ENCODE data around the gene RPEL1. TPM values are rescaled to one million over a fixed set of nuclear protein-coding genes. Genes with fewer than 3 reads are reported as not detected.
"Not testable (repeated sequence)": the region's sequence is repeated elsewhere in the genome, so short reads cannot be mapped to it uniquely, and the experiment has no call there.

Gene RPEL1
- total RNA-seq, 1 donor from 2014 or later = not detected

DNA sequence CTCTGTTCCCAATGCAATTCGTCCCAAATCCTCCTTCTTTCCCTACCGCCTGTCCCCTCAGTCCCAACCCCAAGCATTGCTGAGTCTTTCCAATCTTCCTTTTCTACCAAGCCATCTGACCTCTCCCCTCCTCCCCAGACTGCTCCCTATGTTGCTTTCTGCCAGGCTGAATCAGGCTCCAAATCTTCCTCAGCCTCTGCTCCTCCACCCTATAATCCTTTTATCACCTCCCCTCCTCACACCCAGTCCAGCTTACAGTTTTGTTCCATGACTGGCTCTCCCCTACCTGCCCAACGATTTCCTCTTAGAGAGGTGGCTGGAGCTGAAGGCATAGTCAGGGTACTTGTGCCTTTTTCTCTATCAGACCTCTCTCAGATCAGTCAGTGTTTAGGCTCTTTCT, 39.0 kb upstream of the RPEL1 start:
- H3K36me3 ChIP-seq (ENCODE audit: control insufficient read depth in 3 of 3, insufficient read depth in 3 of 3, low read length in 3 of 3); H3K27me3 ChIP-seq (ENCODE audit: control insufficient read depth in 3 of 3, insufficient read depth in 3 of 3, low read length in 3 of 3); H3K9ac ChIP-seq (ENCODE audit: low read depth in 1 of 3, low read length in 3 of 3); H3K4me3 ChIP-seq (ENCODE audit: low read length in 3 of 3); H3K9me3 ChIP-seq (ENCODE audit: control insufficient read depth in 3 of 3, low read length in 3 of 3); H3K4me1 ChIP-seq (ENCODE audit: control insufficient read depth in 3 of 3, insufficient read depth in 3 of 3, low read length in 3 of 3); H3K27ac ChIP-seq (ENCODE audit: low read depth, low read length): not testable (repeated sequence)

DNA sequence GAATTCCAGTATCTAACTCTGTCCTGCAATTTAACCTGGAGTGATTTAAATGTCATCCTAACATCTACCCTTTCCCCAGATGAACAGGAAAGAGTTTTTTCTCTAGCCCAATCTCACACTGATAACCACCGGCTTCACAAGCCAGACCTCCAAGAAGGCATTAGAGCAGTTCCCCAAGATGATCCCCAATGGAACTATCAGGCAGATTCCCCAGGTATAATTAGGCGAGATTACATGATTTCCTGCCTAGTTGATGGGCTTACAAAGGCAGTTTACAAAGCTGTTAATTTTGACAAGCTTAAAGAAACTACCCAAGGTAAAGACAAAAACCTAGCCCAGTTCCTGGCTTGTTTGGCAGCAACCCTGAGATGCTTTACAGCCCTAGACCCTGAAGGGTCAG, 38.5 kb upstream of the RPEL1 start:
- no peaks in the 10 kb centered on the region for H3K36me3 ChIP-seq (ENCODE audit: control insufficient read depth in 3 of 3, insufficient read depth in 3 of 3, low read length in 3 of 3)
- no peaks in the 10 kb centered on the region for H3K9me3 ChIP-seq (ENCODE audit: control insufficient read depth in 3 of 3, low read length in 3 of 3)
- no peak overlapping the region for H3K27ac ChIP-seq (ENCODE audit: low read depth, low read length)
- H3K27me3 ChIP-seq (ENCODE audit: control insufficient read depth in 3 of 3, insufficient read depth in 3 of 3, low read length in 3 of 3) = no peaks in the 10 kb centered on the region
- no peak overlapping the region for H3K4me3 ChIP-seq (ENCODE audit: low read length in 3 of 3)
- H3K4me1 ChIP-seq (ENCODE audit: control insufficient read depth in 3 of 3, insufficient read depth in 3 of 3, low read length in 3 of 3) = peaks cover 0 to 9% (median 3%) of the 10 kb centered on the region in 3 donors
- no peak overlapping the region for H3K9ac ChIP-seq (ENCODE audit: low read depth in 1 of 3, low read length in 3 of 3)

DNA sequence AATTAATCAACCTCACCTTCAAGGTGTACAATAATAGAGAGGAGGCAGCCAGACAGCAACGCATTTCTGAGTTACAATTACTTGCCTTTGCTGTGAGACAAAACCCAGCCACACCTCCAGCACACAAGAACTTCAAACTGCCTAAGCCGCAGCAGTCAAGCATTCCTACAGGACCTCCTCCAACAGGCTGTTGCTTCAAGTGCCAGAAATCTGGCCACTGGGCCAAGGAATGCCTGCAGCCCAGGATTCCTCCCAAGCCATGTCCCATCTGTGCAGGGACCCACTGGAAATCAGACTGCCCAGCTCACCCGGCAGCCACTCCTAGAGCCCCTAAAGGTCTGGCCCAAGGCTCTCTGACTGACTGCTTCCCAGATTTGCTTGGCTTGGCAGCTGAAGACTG, 38.0 kb upstream of the RPEL1 start:
- not testable (repeated sequence) for H3K9ac ChIP-seq (ENCODE audit: low read depth in 1 of 3, low read length in 3 of 3); H3K4me1 ChIP-seq (ENCODE audit: control insufficient read depth in 3 of 3, insufficient read depth in 3 of 3, low read length in 3 of 3); H3K9me3 ChIP-seq (ENCODE audit: control insufficient read depth in 3 of 3, low read length in 3 of 3); H3K27ac ChIP-seq (ENCODE audit: low read depth, low read length); H3K4me3 ChIP-seq (ENCODE audit: low read length in 3 of 3); H3K36me3 ChIP-seq (ENCODE audit: control insufficient read depth in 3 of 3, insufficient read depth in 3 of 3, low read length in 3 of 3); H3K27me3 ChIP-seq (ENCODE audit: control insufficient read depth in 3 of 3, insufficient read depth in 3 of 3, low read length in 3 of 3)

DNA sequence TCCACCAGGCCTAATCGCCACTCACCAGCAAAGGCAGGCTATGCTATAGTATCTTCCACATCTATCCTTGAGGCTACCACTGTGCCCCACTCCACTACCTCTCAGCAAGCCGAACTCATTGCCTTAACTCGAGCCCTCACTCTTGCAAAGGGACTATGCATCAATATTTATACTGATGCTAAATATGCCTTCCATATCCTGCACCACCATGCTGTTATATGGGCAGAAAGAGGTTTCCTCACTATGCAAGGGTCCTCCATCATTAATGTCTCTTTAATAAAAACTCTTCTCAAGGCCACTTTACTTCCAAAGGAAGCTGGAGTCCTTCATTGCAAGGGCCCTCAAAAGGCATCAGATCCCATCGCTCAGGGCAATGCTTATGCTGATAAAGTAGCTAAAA, 35.4 kb upstream of the RPEL1 start:
- H3K9me3 ChIP-seq (ENCODE audit: control insufficient read depth in 3 of 3, low read length in 3 of 3); H3K4me1 ChIP-seq (ENCODE audit: control insufficient read depth in 3 of 3, insufficient read depth in 3 of 3, low read length in 3 of 3); H3K9ac ChIP-seq (ENCODE audit: low read depth in 1 of 3, low read length in 3 of 3); H3K27me3 ChIP-seq (ENCODE audit: control insufficient read depth in 3 of 3, insufficient read depth in 3 of 3, low read length in 3 of 3); H3K4me3 ChIP-seq (ENCODE audit: low read length in 3 of 3); H3K36me3 ChIP-seq (ENCODE audit: control insufficient read depth in 3 of 3, insufficient read depth in 3 of 3, low read length in 3 of 3); H3K27ac ChIP-seq (ENCODE audit: low read depth, low read length): not testable (repeated sequence)

DNA sequence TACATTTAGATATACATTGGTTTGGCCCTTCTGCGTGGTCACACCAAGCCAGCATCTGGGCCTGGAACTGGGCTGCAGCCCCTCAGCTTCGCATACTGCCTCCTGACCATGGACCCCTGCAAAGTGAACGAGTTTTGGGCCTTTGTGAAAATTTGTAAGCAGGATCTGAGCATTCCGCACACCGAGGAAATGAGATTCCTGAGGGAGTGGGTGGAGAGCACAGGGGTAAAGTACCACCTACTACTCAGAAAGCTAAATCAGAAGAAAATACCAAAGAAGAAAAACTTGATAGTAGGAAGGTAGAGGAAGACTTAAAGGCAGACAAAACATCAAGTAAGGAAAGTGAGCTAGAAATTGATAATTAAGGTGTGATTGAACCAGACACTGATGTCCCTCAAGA, 30.1 kb upstream of the RPEL1 start:
- H3K36me3 ChIP-seq (ENCODE audit: control insufficient read depth in 3 of 3, insufficient read depth in 3 of 3, low read length in 3 of 3) = no peaks in the 10 kb centered on the region
- no peak overlapping the region for H3K9ac ChIP-seq (ENCODE audit: low read depth in 1 of 3, low read length in 3 of 3)
- no peaks in the 10 kb centered on the region for H3K27me3 ChIP-seq (ENCODE audit: control insufficient read depth in 3 of 3, insufficient read depth in 3 of 3, low read length in 3 of 3)
- H3K27ac ChIP-seq (ENCODE audit: low read depth, low read length) = no peak overlapping the region
- H3K9me3 ChIP-seq (ENCODE audit: control insufficient read depth in 3 of 3, low read length in 3 of 3) = no peaks in the 10 kb centered on the region
- H3K4me3 ChIP-seq (ENCODE audit: low read length in 3 of 3) = no peak overlapping the region
- peaks cover 2 to 6% (median 3%) of the 10 kb centered on the region in 3 donors for H3K4me1 ChIP-seq (ENCODE audit: control insufficient read depth in 3 of 3, insufficient read depth in 3 of 3, low read length in 3 of 3)

DNA sequence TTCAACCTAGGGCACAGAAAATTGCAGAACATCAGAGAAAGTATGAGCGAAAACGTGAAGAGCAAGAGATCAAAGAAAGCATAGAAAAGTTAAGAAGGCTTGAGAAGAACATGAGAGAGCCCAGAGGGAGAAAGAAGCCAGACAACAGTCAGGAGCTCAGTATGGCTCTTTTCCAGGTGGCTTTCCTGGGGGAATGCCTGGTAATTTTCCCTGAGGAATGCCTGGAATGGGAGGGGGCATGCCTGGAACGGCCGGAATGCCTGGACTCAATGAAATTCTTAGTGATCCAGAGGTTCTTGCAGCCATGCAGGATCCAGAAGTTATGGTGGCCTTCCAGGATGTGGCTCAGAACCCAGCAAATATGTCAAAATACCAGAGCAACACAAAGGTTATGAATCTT, 29.3 kb upstream of the RPEL1 start:
- H3K4me1 ChIP-seq (ENCODE audit: control insufficient read depth in 3 of 3, insufficient read depth in 3 of 3, low read length in 3 of 3); H3K4me3 ChIP-seq (ENCODE audit: low read length in 3 of 3); H3K9me3 ChIP-seq (ENCODE audit: control insufficient read depth in 3 of 3, low read length in 3 of 3); H3K27ac ChIP-seq (ENCODE audit: low read depth, low read length); H3K27me3 ChIP-seq (ENCODE audit: control insufficient read depth in 3 of 3, insufficient read depth in 3 of 3, low read length in 3 of 3); H3K36me3 ChIP-seq (ENCODE audit: control insufficient read depth in 3 of 3, insufficient read depth in 3 of 3, low read length in 3 of 3); H3K9ac ChIP-seq (ENCODE audit: low read depth in 1 of 3, low read length in 3 of 3): not testable (repeated sequence)

DNA sequence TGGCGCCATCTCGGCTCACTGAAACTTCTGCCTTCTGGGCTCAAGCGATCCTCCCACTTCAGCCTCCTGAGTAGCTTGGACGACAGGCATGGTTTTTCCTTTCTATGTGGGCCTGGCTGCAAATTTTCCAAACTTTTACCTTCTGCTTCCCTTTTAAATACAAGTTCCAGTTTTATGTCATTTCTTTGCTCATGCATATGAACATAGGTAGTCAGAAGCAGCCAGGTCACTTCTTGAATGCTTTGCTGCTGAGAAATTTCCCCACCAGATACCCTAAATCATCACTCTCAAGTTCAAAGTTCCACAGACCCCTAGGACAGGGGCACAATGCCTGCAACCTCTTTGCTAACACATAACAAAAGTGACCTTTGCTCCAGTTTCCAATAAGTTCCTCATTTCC, 21.6 kb upstream of the RPEL1 start:
- Histone ChIP-seq H3K27ac (ENCODE audit: low read depth, low read length) (no peak overlapping the region), H3K4me1 (ENCODE audit: control insufficient read depth in 3 of 3, insufficient read depth in 3 of 3, low read length in 3 of 3) (peaks cover 5 to 18% (median 14%) of the 10 kb centered on the region in 3 donors), H3K4me3 (ENCODE audit: low read length in 3 of 3) (no peak overlapping the region), H3K36me3 (ENCODE audit: control insufficient read depth in 3 of 3, insufficient read depth in 3 of 3, low read length in 3 of 3) (no peaks in the 10 kb centered on the region), H3K27me3 (ENCODE audit: control insufficient read depth in 3 of 3, insufficient read depth in 3 of 3, low read length in 3 of 3) (no peaks in the 10 kb centered on the region), H3K9ac (ENCODE audit: low read depth in 1 of 3, low read length in 3 of 3) (no peak overlapping the region), H3K9me3 (ENCODE audit: control insufficient read depth in 3 of 3, low read length in 3 of 3) (peaks cover 0 to 5% (median 0%) of the 10 kb centered on the region in 3 donors)

DNA sequence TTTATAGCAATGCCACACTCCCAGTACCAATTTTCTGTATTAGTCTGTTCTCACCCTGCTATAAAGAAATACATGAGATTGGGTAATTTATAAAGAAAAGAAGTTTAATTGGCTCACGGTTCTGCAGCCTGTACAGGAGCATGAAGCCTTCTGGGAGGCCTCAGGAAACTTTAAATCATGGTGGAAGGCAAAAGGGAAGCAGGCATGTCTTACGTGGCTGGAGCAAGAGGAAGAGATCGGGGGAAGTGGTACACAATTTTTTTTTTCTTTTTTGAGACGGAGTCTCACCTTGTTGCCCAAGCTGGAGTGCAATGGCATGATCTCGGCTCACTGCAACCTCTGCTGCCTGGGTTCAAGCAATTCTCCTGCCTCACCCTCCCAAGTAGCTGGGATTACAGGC, 21.0 kb upstream of the RPEL1 start:
- not testable (repeated sequence) for H3K27me3 ChIP-seq (ENCODE audit: control insufficient read depth in 3 of 3, insufficient read depth in 3 of 3, low read length in 3 of 3); H3K4me3 ChIP-seq (ENCODE audit: low read length in 3 of 3); H3K36me3 ChIP-seq (ENCODE audit: control insufficient read depth in 3 of 3, insufficient read depth in 3 of 3, low read length in 3 of 3); H3K9me3 ChIP-seq (ENCODE audit: control insufficient read depth in 3 of 3, low read length in 3 of 3); H3K27ac ChIP-seq (ENCODE audit: low read depth, low read length); H3K9ac ChIP-seq (ENCODE audit: low read depth in 1 of 3, low read length in 3 of 3)
- H3K4me1 ChIP-seq (ENCODE audit: control insufficient read depth in 3 of 3, insufficient read depth in 3 of 3, low read length in 3 of 3) = peaks cover 6 to 21% (median 16%) of the 10 kb centered on the region in 3 donors

DNA sequence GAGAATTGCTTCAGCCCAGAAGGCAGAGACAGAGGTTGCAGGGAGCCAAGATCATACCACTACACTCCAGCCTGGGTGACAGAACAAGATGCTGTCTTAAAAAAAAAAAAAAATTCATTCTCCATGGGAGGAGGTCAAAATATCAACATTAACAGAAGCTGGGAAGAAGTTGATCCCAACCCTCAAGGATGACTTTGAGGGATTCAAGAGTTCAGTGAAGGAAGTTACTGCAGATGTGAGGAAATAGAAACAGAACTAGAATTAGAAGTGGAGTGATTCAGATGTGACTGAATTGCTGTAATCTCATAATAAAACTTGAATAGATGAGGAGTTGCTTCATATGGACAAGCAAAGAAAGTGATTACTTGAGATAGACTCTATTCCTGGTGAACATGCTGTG, 19.7 kb upstream of the RPEL1 start:
- Histone ChIP-seq H3K4me3 (ENCODE audit: low read length in 3 of 3) (no peak overlapping the region), H3K27ac (ENCODE audit: low read depth, low read length) (peak overlapping the region; percentile 96), H3K36me3 (ENCODE audit: control insufficient read depth in 3 of 3, insufficient read depth in 3 of 3, low read length in 3 of 3) (no peaks in the 10 kb centered on the region), H3K27me3 (ENCODE audit: control insufficient read depth in 3 of 3, insufficient read depth in 3 of 3, low read length in 3 of 3) (no peaks in the 10 kb centered on the region), H3K9ac (ENCODE audit: low read depth in 1 of 3, low read length in 3 of 3) (no peak overlapping the region), H3K4me1 (ENCODE audit: control insufficient read depth in 3 of 3, insufficient read depth in 3 of 3, low read length in 3 of 3) (peaks cover 14 to 29% (median 26%) of the 10 kb centered on the region in 3 donors), H3K9me3 (ENCODE audit: control insufficient read depth in 3 of 3, low read length in 3 of 3) (peaks cover 0 to 5% (median 0%) of the 10 kb centered on the region in 3 donors)

DNA sequence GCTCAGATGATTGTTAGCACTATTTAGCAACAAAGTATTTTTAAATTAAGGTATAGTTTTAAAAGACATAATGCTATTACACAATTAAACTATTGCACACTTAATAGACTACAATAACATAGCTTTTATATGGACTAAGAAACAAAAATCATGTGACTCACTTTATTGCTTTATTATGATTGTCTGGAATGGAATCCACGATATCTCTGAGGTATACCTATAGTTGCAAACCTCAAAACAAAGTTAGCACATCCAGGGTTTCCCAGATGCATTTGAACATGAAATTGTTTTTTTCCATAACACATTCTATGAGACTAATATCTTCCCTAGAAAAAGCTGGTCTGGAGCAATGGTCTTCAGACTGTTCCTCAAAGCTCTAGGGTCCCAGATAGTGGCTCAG, 18.3 kb upstream of the RPEL1 start:
- Histone ChIP-seq H3K4me1 (ENCODE audit: control insufficient read depth in 3 of 3, insufficient read depth in 3 of 3, low read length in 3 of 3) (peaks cover 14 to 41% (median 30%) of the 10 kb centered on the region in 3 donors), H3K36me3 (ENCODE audit: control insufficient read depth in 3 of 3, insufficient read depth in 3 of 3, low read length in 3 of 3) (no peaks in the 10 kb centered on the region), H3K9me3 (ENCODE audit: control insufficient read depth in 3 of 3, low read length in 3 of 3) (peaks cover 0 to 5% (median 0%) of the 10 kb centered on the region in 3 donors), H3K27ac (ENCODE audit: low read depth, low read length) (peak overlapping the region; percentile 96), H3K4me3 (ENCODE audit: low read length in 3 of 3) (no peak overlapping the region), H3K27me3 (ENCODE audit: control insufficient read depth in 3 of 3, insufficient read depth in 3 of 3, low read length in 3 of 3) (no peaks in the 10 kb centered on the region), H3K9ac (ENCODE audit: low read depth in 1 of 3, low read length in 3 of 3) (peak overlapping the region in 2 of 3 donors; percentile 0 to 46)

DNA sequence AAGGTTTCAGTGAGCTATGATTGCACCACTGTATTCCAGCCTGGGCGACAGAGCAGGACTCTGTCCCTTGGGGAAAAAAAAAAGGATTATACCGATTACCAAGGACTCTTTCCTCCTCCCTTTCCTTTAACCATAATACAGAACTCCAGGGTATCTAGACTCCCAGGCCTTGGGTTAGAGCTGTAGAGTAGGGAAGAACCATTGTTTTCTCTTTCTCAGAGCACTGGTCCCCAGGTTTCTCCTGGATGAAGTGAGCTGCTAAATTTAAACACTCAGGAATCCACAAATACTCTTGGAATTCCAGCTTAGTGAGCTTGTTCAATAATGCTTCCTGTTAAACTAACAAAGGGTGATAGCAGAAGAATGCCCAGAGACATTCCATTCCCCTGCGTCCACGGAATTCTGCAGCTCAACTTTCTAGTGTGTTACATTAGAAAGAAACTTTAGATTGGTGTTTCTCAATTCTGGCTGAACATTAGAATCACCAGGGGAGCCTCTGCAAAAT, 14.6 kb upstream of the RPEL1 start:
- H3K4me3 ChIP-seq (ENCODE audit: low read length in 3 of 3) = peak overlapping the region in 1 of 3 donors; percentile 6
- H3K36me3 ChIP-seq (ENCODE audit: control insufficient read depth in 3 of 3, insufficient read depth in 3 of 3, low read length in 3 of 3) = no peaks in the 10 kb centered on the region
- H3K9ac ChIP-seq (ENCODE audit: low read depth in 1 of 3, low read length in 3 of 3) = peak overlapping the region in 1 of 3 donors; percentile 40
- peaks cover 14 to 41% (median 30%) of the 10 kb centered on the region in 3 donors for H3K4me1 ChIP-seq (ENCODE audit: control insufficient read depth in 3 of 3, insufficient read depth in 3 of 3, low read length in 3 of 3)
- H3K27me3 ChIP-seq (ENCODE audit: control insufficient read depth in 3 of 3, insufficient read depth in 3 of 3, low read length in 3 of 3) = no peaks in the 10 kb centered on the region
- H3K9me3 ChIP-seq (ENCODE audit: control insufficient read depth in 3 of 3, low read length in 3 of 3) = no peaks in the 10 kb centered on the region
- peak overlapping the region; percentile 84 for H3K27ac ChIP-seq (ENCODE audit: low read depth, low read length)
